Astrocyte of the hippocampus (primary cell): ENCODE measurements around the gene OR5D13.

ENCODE experiments used
- DNase-seq: peaks from one replicate; pipeline ENCODE4 v3.0.0; 2011; ENCODE audit warnings: low read depth, low spot score

The OR5D13 gene, protein sequence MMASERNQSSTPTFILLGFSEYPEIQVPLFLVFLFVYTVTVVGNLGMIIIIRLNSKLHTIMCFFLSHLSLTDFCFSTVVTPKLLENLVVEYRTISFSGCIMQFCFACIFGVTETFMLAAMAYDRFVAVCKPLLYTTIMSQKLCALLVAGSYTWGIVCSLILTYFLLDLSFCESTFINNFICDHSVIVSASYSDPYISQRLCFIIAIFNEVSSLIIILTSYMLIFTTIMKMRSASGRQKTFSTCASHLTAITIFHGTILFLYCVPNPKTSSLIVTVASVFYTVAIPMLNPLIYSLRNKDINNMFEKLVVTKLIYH

DNA sequence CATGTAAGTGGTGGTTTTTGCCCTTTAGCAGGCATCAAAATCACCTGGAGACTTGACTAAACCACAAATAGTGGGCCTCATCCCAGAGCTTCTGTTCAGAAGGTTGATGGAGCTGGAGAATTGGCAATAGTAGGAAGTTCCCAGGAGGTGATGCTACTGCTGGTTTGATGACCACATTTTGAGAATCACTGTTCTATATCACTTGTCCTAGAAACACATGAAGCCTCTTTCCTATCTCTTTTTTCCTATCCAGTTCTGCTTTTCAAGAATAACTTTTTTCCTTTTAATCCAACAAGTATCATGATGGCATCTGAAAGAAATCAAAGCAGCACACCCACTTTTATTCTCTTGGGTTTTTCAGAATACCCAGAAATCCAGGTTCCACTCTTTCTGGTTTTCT lies at the start of gene OR5D13:
Gene OR5D13 (plus strand): TSS at position 301 of the 400 bp plus-strand sequence. CDS start 0 bp downstream, at position 301.
- DNase-seq = no peak

DNA sequence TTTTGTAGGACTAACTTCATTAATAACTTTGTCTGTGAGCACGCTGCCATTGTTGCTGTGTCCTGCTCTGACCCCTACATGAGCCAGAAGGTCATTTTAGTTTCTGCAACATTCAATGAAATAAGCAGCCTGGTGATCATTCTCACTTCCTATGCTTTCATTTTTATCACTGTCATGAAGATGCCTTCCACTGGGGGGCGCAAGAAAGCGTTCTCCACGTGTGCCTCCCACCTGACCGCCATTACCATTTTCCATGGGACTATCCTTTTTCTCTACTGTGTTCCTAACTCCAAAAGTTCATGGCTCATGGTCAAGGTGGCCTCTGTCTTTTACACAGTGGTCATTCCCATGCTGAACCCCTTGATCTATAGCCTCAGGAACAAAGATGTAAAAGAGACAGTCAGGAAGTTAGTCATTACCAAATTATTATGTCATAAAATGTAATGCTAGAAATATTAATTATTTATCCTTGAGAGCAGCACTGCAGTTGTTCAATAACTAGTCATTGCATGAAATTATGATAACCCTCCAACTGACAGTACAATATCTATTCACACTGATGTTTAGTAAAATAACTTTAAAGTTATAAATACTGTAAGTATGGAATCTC lies 46.4 kb upstream of the OR5D13 start:
- no peak for DNase-seq

DNA sequence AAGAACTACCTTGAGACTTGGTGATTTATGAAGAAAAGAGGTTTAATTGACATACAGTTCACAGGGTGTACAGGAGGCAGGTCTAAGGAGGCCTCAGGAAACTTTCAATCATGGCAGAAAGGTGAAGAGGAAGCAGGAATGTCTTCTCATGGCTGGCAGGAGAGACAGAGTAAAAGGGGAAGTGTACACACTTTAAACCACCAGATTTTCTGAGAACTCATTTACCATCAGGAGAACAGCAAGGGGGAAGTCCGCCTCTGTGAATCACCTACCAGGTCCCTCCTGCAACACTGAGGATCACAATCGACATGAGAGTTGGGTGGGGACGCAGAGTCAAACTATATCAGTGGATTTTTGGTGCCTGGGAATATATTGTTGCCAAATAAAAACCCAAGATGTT lies 40.3 kb upstream of the OR5D13 start:
- no peak for DNase-seq

DNA sequence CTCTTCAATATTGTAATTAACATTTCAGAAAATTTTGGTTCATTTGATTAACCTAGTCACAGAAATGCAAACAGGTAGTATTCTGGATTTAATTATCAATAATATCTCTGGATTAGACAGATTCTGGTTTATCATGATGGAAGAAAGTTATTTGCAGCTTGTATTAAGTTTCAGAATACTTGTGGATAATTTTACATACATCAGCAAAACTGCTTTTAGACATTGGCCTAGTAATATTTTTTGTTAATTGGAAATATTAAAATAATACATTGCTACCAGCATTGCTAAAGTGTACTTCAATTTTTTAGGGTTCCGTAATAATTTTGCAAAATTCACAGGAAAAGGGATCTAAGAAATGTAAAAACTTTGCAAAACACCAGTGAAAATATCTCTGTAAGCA lies 18.4 kb downstream of the OR5D13 start:
- no peak for DNase-seq

DNA sequence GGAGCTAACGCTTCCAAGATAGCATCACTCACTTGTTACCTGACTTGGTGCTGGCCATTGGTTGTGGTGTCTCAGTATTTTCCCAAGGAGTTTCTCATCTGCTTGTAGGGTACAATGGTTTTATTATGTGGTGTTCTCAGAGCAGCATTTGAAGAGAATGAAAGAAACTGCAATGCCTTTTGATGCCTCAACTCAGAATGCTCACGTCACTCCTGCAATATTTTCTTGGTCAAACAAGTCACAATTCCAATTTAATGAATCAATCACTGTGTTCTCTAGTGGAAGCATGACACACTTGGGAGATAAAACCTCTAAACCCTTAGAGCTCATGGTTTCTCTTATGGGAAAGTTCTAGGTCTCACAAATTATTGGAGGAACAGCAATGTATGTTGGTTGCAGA lies 20.1 kb downstream of the OR5D13 start:
- DNase-seq = no peak

DNA sequence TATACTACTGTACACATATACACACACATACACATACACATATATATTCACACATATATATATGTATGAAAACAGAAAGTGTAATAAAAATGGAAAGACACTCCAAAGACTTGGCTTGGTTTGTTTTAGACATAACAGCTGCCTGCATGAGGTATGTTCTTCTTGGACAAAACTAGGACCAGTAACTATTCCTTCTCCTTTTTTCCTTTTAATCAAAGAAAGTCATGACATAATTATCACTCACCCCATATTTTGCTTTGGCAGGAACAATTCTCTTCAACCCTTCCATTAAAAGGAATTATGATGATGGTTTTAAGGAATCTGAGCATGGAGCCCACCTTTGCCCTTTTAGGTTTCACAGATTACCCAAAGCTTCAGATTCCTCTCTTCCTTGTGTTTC lies 22.0 kb downstream of the OR5D13 start, which contains the start of gene OR5D14:
Gene OR5D14 (plus strand): TSS at position 301 of the 400 bp plus-strand sequence. CDS start 0 bp downstream, at position 301.
- no peak for DNase-seq

DNA sequence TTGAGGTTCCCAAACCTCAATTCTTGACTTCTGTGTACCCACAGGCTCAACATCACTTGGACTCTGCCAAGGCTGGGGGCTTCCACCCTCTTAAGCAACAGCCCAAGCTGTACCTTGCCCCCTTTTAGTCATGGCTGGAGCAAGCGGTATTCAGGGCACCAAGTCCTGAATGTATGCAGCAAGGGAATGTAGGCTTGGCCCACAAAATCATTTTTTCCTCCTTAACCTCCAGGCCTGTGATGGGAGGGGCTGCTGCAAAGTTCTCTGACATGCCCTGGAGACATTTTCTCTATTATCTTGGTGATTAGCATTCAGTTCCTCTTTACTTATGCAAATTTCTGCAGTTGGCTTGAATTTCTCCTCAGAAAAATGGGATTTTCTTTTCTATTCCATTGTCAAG lies 33.0 kb downstream of the OR5D13 start:
- no peak for DNase-seq

DNA sequence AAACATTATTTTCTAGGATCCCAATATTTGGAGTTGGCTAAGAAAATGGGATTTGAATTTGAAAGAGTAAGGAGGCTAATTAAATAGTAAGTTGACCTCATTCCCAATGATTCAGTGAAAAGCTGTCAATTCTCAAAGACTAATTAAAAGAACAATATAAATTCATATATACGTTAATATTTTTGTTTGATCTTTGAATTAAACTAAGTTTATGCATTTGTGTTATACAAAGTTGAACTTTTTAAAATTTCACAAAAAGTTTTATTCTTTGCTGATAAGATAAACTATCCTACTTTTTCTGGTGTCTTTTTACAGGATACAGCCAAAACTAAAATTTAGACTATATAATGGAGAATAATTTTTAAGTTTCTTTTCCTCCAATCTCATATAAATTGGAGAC lies 37.8 kb downstream of the OR5D13 start, which contains the start of gene OR5L1:
Gene OR5L1 (plus strand): TSS at position 301 of the 400 bp plus-strand sequence. CDS start 100 bp downstream, outside the sequence.
- DNase-seq = no peak

DNA sequence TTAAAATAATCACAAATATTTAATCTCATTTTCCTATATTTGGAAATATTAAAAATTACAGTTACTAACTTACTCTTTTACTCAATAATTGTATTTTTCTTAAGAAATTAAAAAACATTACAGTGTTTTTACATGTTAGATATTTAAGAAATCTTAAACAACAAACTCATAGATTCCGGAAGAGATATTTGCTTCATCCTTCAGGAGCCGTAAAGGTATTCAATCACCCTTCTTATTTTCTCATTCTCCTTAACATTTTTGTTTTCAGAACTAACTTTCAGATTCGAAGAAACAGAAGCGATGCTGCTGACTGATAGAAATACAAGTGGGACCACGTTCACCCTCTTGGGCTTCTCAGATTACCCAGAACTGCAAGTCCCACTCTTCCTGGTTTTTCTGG lies 46.1 kb downstream of the OR5D13 start, which contains the start of gene OR5D18:
Gene OR5D18 (plus strand): TSS at position 301 of the 400 bp plus-strand sequence. CDS start 0 bp downstream, at position 301.
- DNase-seq = no peak
